Lung (tissue), 12 donors: ENCODE measurements around the gene TRERF1. TPM values are rescaled to one million over a fixed set of nuclear protein-coding genes. Genes with fewer than 3 reads are reported as not detected.
"Not testable (repeated sequence)": the region's sequence is repeated elsewhere in the genome, so short reads cannot be mapped to it uniquely, and the experiment has no call there.

ENCODE experiments used
- ATAC-seq: fragments of 200-7000 bp; cut with Tn5 transposase; one replicate; pipeline ENCODE4 v1.9.1; 2020; ENCODE audit warnings: moderate number of reproducible peaks; ENCODE audit not compliant: insufficient read depth, low FRiP score
- DNase-seq, 3 donors: peaks; one replicate each; pipeline ENCODE4 v3.0.0-alpha.2; 2013 to 2017
- H3K27ac ChIP-seq, 2 donors: one replicate each; pipeline ENCODE4 v1.5.1; 2013; ENCODE audit warnings: mild to moderate bottlenecking in 2 of 2, moderate library complexity in 2 of 2, control low read depth in 1 of 2, inconsistent platforms in 1 of 2, low read depth in 1 of 2, low read length in 1 of 2
- H3K27me3 ChIP-seq, 3 donors: one replicate each; pipeline ENCODE4 v1.5.1; 2013; ENCODE audit warnings: low read length in 2 of 3; ENCODE audit not compliant: control insufficient read depth in 3 of 3, insufficient read depth in 3 of 3
- H3K36me3 ChIP-seq, 4 donors: one replicate each; pipeline ENCODE4 v1.5.1; 2013; ENCODE audit warnings: low read length in 4 of 4, mild to moderate bottlenecking in 1 of 4, moderate library complexity in 1 of 4; ENCODE audit not compliant: control insufficient read depth in 4 of 4, insufficient read depth in 4 of 4
- H3K4me1 ChIP-seq, 5 donors: one replicate each; pipeline ENCODE4 v1.5.1; 2013; ENCODE audit warnings: low read length in 5 of 5, mild to moderate bottlenecking in 2 of 5, moderate library complexity in 1 of 5; ENCODE audit not compliant: control insufficient read depth in 5 of 5, insufficient read depth in 5 of 5
- H3K4me3 ChIP-seq: one replicate; pipeline ENCODE4 v1.5.1; 2013; ENCODE audit warnings: mild to moderate bottlenecking, control low read depth, moderate library complexity
- H3K9ac ChIP-seq, 2 donors: one replicate each; pipeline ENCODE4 v1.5.1; 2013; ENCODE audit warnings: low read length in 2 of 2, control low read depth in 1 of 2; ENCODE audit not compliant: insufficient read depth in 1 of 2
- H3K9me3 ChIP-seq, 4 donors: one replicate each; pipeline ENCODE4 v1.5.1; 2013; ENCODE audit warnings: low read length in 3 of 4, mild to moderate bottlenecking in 1 of 4, moderate library complexity in 1 of 4; ENCODE audit not compliant: control insufficient read depth in 4 of 4, insufficient read depth in 3 of 4
- WGBS, 2 donors: extraction: QIAGEN DNeasy Blood & Tissue Kit; methylation state at CpG; one replicate each; pipeline ENCODE4 v1.1.7; 2013; 5-methylcytosine and 5-hydroxymethylcytosine counted together
- polyA plus RNA-seq, 2 donors: library from polyadenylated mRNA; stranded (reverse); fragments of 200-250 nt; gene quantifications; one replicate each; pipeline ENCODE4 v1.2.1, GENCODE V29; 2013
- total RNA-seq, 2 donors: library from RNA; depleted of rRNA in 1 of 2; stranded (reverse); fragments of >200 nt in 1 of 2; gene quantifications; one replicate each; pipeline ENCODE4 v1.2.1, GENCODE V29; 2014 to 2021
- TF ChIP-seq, protein P1 (sequence below): IDR thresholded peaks from 2 replicates; pipeline ENCODE4 v1.5.1; 2012; ENCODE audit warnings: mild to moderate bottlenecking; ENCODE audit errors: control extremely low read depth, extremely low read depth
- donor health status: control.
- donor health status: control.
- donor health status: Bipolar disorder and iron deficiency.
- donor health status: healthy.
- donor health status: DM: yes; HTN: yes; CAD: no.

TRERF1 gene
- total and polyA plus RNA-seq, 4 donors: 1.2 to 10.4 (median 3.3) TPM

DNA sequence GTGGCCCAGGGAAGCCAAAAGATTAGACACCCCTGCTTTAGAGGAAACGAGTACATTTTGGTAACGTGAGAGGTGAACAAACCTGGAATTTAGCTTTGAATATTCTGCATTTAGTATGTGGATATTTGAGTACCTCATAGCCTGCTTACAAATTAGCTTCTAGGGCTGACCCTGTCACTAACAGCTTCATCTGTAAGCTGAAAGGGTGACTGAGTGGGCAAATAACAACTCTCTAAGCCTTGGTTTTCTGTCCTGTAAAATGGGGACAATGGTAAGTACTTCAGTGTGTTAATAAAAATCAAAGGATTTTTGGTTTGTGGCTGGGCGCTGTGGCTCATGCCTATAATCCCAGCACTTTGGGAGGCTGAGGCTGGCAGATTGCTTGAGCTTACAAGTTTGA, 248.5 kb downstream of the TRERF1 start:
- H3K36me3 ChIP-seq: peaks cover 4 to 19% (median 7%) of the 10 kb centered on the region in 4 donors
- ATAC-seq: no peak
- no peaks in the 10 kb centered on the region for H3K9me3 ChIP-seq
- DNase-seq: no peak
- WGBS, 2 donors: 93 to 97% methylated on average over 3 of the region's 3 CpGs
- TF ChIP-seq, protein P1, sequence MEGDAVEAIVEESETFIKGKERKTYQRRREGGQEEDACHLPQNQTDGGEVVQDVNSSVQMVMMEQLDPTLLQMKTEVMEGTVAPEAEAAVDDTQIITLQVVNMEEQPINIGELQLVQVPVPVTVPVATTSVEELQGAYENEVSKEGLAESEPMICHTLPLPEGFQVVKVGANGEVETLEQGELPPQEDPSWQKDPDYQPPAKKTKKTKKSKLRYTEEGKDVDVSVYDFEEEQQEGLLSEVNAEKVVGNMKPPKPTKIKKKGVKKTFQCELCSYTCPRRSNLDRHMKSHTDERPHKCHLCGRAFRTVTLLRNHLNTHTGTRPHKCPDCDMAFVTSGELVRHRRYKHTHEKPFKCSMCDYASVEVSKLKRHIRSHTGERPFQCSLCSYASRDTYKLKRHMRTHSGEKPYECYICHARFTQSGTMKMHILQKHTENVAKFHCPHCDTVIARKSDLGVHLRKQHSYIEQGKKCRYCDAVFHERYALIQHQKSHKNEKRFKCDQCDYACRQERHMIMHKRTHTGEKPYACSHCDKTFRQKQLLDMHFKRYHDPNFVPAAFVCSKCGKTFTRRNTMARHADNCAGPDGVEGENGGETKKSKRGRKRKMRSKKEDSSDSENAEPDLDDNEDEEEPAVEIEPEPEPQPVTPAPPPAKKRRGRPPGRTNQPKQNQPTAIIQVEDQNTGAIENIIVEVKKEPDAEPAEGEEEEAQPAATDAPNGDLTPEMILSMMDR: no peak
- H3K4me1 ChIP-seq: peaks cover 0 to 2% (median 0%) of the 10 kb centered on the region in 5 donors
- no peak overlapping the region for H3K4me3 ChIP-seq
- no peak overlapping the region for H3K9ac ChIP-seq
- no peak overlapping the region for H3K27ac ChIP-seq
- H3K27me3 ChIP-seq: no peaks in the 10 kb centered on the region

GRCh38 chr6:42202131-42202915, 249.4 kb downstream of the TRERF1 start:
- H3K9ac ChIP-seq, H3K4me3 ChIP-seq, ATAC-seq, H3K27me3 ChIP-seq, H3K4me1 ChIP-seq, H3K9me3 ChIP-seq, H3K27ac ChIP-seq, DNase-seq: not testable (repeated sequence)
- peaks cover 4 to 16% (median 6%) of the 10 kb centered on the region in 4 donors for H3K36me3 ChIP-seq
- WGBS, 2 donors: 91 to 93% methylated on average over 13 of the region's 13 CpGs

GRCh38 chr6:42201382-42201781, 250.3 kb downstream of the TRERF1 start:
- no peaks in the 10 kb centered on the region for H3K27me3 ChIP-seq
- H3K9ac ChIP-seq: no peak overlapping the region
- no peak overlapping the region for H3K4me3 ChIP-seq
- 55 to 81% methylated on average over 3 of the region's 3 CpGs for WGBS, 2 donors
- TF ChIP-seq, protein P1: no peak
- H3K36me3 ChIP-seq: peaks cover 4 to 12% (median 6%) of the 10 kb centered on the region in 4 donors
- H3K4me1 ChIP-seq: peaks cover 0 to 2% (median 0%) of the 10 kb centered on the region in 5 donors
- H3K9me3 ChIP-seq: no peaks in the 10 kb centered on the region
- no peak overlapping the region for H3K27ac ChIP-seq
- ATAC-seq: no peak
- DNase-seq: no peak

- H3K27me3 ChIP-seq: no peaks in the 10 kb centered on the region
- DNase-seq (peak; percentile 46 to 79 (median 70)), ATAC-seq (peak; percentile 27)
- no peaks in the 10 kb centered on the region for H3K9me3 ChIP-seq
- H3K4me3 ChIP-seq: no peak overlapping the region
- H3K36me3 ChIP-seq: peaks cover 4 to 8% (median 5%) of the 10 kb centered on the region in 4 donors
- H3K27ac ChIP-seq: no peak overlapping the region
- H3K9ac ChIP-seq: no peak overlapping the region
- WGBS, 2 donors: 71 to 82% methylated on average over 1 of the region's 1 CpG
- peaks cover 0 to 2% (median 0%) of the 10 kb centered on the region in 5 donors for H3K4me1 ChIP-seq
- TF ChIP-seq, protein P1: no peak
Measured at GRCh38 chr6:42200035-42200434, 251.7 kb downstream of the TRERF1 start.
